OCI-LY1 (cell line): Measurements from ENCODE around the gene TP53TG5.

ENCODE experiments used
- CTCF ChIP-seq: fragments of 200-600 bp; sonication (generic), shearing (Covaris generic); IDR thresholded peaks from 2 replicates; pipeline ENCODE4 v1.5.1; 2017; ENCODE audit warnings: mild to moderate bottlenecking, antibody characterized with exemption, low read length, moderate library complexity, mixed read lengths
- EZH2 ChIP-seq: fragments of 200-600 bp; sonication (generic), shearing (Covaris generic); IDR thresholded peaks from 2 replicates; pipeline ENCODE4 v1.8.0; 2017; ENCODE audit warnings: borderline replicate concordance, mixed run types, mild to moderate bottlenecking, antibody characterized with exemption, low read length, moderate library complexity, mixed read lengths

DNA sequence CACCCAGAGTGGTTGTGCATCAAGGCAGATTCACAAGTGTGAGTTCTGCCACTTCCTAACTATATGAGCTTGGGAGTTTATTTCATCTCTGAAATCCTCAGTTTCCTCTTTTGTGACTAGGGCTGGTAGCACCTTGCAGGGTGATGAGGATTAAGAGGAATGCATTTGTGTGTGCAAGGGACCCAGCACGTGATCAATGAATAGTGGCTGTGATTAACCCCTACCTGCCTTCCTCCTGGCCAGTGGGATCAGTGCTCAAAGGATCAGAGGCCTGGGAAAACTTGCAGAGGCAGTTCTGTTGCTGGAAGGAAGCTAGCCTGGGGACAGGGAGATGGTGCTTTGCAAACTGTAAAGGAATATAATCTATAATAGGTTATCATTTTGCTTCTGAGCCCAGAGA lies 37.2 kb downstream of the TP53TG5 start:
- no peak for TF ChIP-seq CTCF
- TF ChIP-seq EZH2, result no peak
